ENCODE measurements around the gene MARCHF9. TPM values are rescaled to one million over a fixed set of nuclear protein-coding genes. Genes with fewer than 3 reads are reported as not detected.

Gene MARCHF9
- total RNA-seq, 2 experiments from 2014 or later = 18.2 to 19.2 TPM

DNA sequence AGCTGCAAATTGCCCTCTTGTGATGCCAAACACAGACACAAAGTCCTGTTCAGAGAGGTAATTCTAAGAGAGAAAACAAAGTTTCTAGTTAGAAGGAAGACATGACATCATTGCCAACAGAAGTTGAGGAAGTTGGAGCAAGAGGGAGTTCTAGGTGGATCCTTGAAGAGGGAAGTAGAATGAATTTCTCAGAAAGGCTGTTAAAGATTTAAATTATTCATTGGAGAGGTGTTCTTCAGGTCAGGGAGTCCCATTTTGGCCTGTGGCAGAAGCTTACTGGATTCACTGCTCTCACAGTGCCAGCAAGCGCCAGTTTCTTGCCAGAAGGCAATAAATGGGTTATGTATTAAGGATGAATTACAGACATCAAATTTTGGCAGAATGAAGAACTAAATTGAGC, 43.0 kb downstream of the MARCHF9 start:
- Mint-ChIP-seq H3K27me3 (no peaks in the 10 kb centered on the region), H3K9me3 (no peaks in the 10 kb centered on the region), H3K4me1 (peaks cover 15% of the 10 kb centered on the region), H3K4me3 (no peak overlapping the region), H3K27ac (no peak overlapping the region), H3K36me3 (peaks cover 20% of the 10 kb centered on the region)
- no peak for DNase-seq

DNA sequence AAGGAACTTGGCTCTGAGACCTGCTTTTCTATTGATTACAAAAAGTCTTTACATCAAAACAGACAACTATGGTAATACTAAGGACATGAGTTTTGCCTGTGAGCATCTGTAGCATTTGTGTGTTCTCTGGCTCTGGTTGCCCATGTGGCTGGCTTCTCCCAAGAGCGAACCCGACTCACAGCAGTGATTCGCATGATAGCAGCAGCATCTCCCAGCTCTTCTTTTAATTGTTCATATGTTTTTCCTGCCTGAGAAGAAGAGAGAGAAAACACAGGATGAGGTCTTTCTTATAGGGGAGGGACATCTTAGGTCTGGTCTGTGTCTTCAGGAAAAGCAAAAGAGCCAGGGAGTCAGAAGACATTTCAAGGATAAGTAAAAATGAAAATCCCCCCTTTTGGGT, 46.1 kb downstream of the MARCHF9 start:
- H3K36me3 Mint-ChIP-seq = peaks cover 11% of the 10 kb centered on the region
- H3K27ac Mint-ChIP-seq = no peak overlapping the region
- DNase-seq = no peak
- H3K27me3 Mint-ChIP-seq = no peaks in the 10 kb centered on the region
- H3K4me1 Mint-ChIP-seq = peaks cover 7% of the 10 kb centered on the region
- H3K4me3 Mint-ChIP-seq = no peak overlapping the region
- no peaks in the 10 kb centered on the region for H3K9me3 Mint-ChIP-seq

DNA sequence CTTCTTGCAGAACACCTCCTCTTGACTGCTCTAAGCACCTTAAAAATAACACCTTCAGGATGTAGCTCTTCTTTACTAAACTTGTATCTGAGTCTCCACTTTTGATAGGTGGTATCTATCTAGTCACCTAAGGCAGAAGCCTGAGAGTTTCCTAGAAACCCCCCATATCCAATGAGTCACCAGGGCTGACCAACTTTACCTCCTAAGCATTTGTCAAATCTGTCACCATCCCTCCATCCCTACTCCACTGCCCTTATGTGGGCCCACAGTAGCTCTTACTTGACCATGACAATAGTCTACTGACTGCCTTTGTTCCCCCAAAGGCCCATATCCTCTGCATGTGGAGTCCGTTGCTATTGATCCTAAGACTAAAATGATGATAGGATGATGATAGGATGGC, 47.7 kb downstream of the MARCHF9 start:
- no peak overlapping the region for H3K4me3 Mint-ChIP-seq
- no peak overlapping the region for H3K27ac Mint-ChIP-seq
- H3K4me1 Mint-ChIP-seq = peaks cover 3% of the 10 kb centered on the region
- no peaks in the 10 kb centered on the region for H3K27me3 Mint-ChIP-seq
- H3K36me3 Mint-ChIP-seq = peaks cover 2% of the 10 kb centered on the region
- H3K9me3 Mint-ChIP-seq = no peaks in the 10 kb centered on the region
- DNase-seq = no peak

DNA sequence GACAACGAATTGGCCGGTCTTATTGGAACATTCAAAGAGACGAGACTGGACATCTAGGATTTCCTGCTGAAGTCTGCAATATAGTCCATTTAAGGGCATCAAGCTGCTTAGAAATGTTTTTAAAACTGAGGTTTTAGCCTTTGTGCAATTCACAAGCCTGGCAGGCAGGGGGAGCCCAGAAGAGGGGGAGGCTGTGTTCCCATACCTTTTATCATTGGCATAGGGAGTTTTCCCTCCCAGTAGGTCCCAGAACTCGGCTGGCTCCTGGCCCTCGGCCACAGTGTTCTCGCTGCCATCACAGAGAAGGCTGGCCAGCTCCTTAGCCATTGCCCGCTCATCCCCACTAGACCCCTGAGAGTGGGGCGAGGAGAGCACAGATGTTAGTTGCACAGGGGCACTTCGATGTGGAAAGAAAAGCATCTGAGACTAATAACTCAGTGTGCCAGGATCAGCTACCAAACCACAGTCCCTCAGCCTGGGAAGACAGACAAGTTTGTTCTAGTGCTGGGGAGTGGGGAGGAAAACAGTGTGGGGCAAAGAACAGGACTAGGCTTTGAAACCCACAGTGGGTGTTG, 48.5 kb downstream of the MARCHF9 start:
- Mint-ChIP-seq H3K27me3 (no peaks in the 10 kb centered on the region), H3K27ac (no peak overlapping the region), H3K4me3 (no peak overlapping the region), H3K4me1 (peaks cover 3% of the 10 kb centered on the region), H3K36me3 (peaks cover 2% of the 10 kb centered on the region), H3K9me3 (no peaks in the 10 kb centered on the region)
- DNase-seq = peak; percentile 19

DNA sequence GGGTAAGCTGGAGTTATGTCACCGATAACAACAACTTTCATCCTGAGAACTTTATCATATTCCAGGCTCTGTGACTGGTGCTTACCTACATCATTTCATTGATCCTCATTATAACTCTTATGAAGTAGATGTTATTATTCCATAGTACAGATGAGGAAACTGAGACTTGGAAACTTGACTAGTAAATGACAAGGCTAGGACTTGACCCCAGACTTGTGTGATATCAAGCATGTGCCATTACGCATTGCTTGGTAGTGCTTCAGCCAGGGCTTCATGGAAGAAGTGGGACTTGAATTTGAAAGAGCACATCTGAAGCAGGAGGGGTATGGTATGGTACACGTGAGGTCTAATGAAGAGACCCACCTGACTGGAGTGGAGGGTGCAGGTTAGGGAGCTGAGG, 51.8 kb downstream of the MARCHF9 start:
- Mint-ChIP-seq H3K9me3 (no peaks in the 10 kb centered on the region), H3K27ac (no peak overlapping the region), H3K36me3 (no peaks in the 10 kb centered on the region), H3K4me3 (no peak overlapping the region), H3K4me1 (peaks cover 3% of the 10 kb centered on the region), H3K27me3 (no peaks in the 10 kb centered on the region)
- DNase-seq = no peak

DNA sequence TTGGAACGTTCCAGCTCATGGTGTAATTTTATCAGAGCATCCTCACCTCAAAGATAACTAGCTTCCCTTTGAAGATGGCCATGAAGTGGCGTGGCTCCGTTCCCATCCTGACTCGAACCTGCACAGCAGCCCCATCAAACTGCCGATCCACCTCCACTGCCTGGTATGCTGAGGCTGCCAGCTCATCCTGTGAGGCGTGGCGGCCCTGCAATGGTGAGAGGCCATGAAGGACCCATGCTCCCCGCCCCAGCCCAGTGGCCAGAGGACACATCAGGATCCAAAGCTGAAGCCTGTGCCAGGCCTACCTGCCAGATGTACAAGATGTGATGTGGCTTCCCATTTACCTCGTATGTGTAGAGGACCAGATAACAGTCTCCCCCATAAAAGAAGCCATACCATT, 52.4 kb downstream of the MARCHF9 start:
- Mint-ChIP-seq H3K9me3 (no peaks in the 10 kb centered on the region), H3K27me3 (no peaks in the 10 kb centered on the region), H3K4me3 (no peak overlapping the region), H3K27ac (no peak overlapping the region), H3K36me3 (no peaks in the 10 kb centered on the region), H3K4me1 (peaks cover 3% of the 10 kb centered on the region)
- DNase-seq = no peak

DNA sequence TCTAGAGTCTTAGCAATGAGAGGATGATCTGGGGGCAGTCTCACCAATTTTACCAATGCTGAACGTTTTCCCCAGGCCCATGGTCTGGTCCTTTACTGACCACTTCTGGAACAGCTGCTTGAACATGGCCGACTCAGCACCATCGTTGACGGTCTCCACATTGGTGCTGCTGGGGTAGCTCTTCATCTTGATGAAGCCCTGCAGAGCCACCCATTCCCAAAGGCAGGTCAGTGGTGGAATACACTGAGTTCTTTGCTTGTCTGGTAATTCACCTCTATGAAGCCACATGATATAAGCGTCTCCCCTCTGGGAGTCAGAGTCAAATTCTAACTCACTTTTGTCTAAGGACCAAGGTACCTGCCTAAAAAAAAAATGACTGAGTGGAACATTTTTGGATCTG, 53.4 kb downstream of the MARCHF9 start:
- no peaks in the 10 kb centered on the region for H3K4me1 Mint-ChIP-seq
- H3K27me3 Mint-ChIP-seq = no peaks in the 10 kb centered on the region
- no peaks in the 10 kb centered on the region for H3K36me3 Mint-ChIP-seq
- H3K27ac Mint-ChIP-seq = no peak overlapping the region
- H3K4me3 Mint-ChIP-seq = no peak overlapping the region
- no peak for DNase-seq
- no peaks in the 10 kb centered on the region for H3K9me3 Mint-ChIP-seq

DNA sequence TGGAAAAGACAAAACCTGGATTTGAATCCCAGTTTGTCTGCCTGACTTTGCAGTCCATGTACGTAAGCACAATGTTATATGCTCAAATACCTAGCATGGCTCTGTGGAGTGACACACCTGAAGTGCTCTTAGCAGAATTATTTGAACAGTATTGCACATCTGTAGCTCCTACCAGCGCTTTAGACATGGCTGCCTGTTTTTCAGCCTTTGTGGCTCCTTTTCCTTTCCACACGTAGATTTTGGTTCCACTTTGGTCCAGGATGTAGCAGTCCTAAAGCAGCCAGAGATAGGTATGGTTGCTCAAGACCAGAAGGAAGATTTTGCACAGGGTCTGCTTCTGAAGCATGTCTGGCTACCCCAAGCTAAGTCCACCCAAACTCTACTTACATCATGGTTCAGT, 54.5 kb downstream of the MARCHF9 start:
- no peaks in the 10 kb centered on the region for H3K36me3 Mint-ChIP-seq
- H3K4me3 Mint-ChIP-seq = no peak overlapping the region
- no peak for DNase-seq
- no peaks in the 10 kb centered on the region for H3K4me1 Mint-ChIP-seq
- H3K27ac Mint-ChIP-seq = no peak overlapping the region
- H3K27me3 Mint-ChIP-seq = no peaks in the 10 kb centered on the region
- H3K9me3 Mint-ChIP-seq = no peaks in the 10 kb centered on the region

Other genes with a start within 250 kb of the MARCHF9 start
- gene DDIT3, start 234.6 kb upstream of the MARCHF9 start, total RNA-seq = 10 to 100 TPM; 30.7 to 33.4 TPM
- gene MBD6, start 232.3 kb upstream of the MARCHF9 start, total RNA-seq = 10 to 100 TPM; 38.5 to 44.8 TPM
- 10 to 100 TPM; 73.6 to 81.3 TPM for gene DCTN2, start 207.9 kb upstream of the MARCHF9 start, total RNA-seq
- 1 to 10 TPM; 1.5 to 1.7 TPM for gene KIF5A, start 205.1 kb upstream of the MARCHF9 start, total RNA-seq
- 10 to 100 TPM; 17.1 to 18.5 TPM for gene PIP4K2C, start 163.9 kb upstream of the MARCHF9 start, total RNA-seq
- 10 to 100 TPM; 18.9 to 20.2 TPM for gene DTX3, start 150.3 kb upstream of the MARCHF9 start, total RNA-seq
- 1 to 10 TPM; 1.9 to 2.2 TPM for gene ARHGEF25, start 143.7 kb upstream of the MARCHF9 start, total RNA-seq
- gene B4GALNT1, start 121.9 kb upstream of the MARCHF9 start, total RNA-seq = 1 to 10 TPM; 1.5 TPM
- gene OS9, start 61.0 kb upstream of the MARCHF9 start, total RNA-seq = 10 to 100 TPM; 53.7 to 59.8 TPM
- gene AGAP2, start 16.4 kb upstream of the MARCHF9 start, total RNA-seq = 10 to 100 TPM; 22.6 to 23.8 TPM
- gene TSPAN31, start 10.1 kb upstream of the MARCHF9 start, total RNA-seq = 1 to 10 TPM; 5.7 TPM
- gene CDK4, start 2.8 kb upstream of the MARCHF9 start, total RNA-seq = 100 to 1,000 TPM; 275 to 304 TPM
- gene CYP27B1, start 12.0 kb downstream of the MARCHF9 start, total RNA-seq = 10 to 100 TPM in 1 of 2 experiments, 1 to 10 TPM in 1; 9.6 to 12.0 TPM
- gene METTL1, start 17.0 kb downstream of the MARCHF9 start, total RNA-seq = 10 to 100 TPM; 59.6 to 60.1 TPM
- 1 to 10 TPM; 3.7 to 3.9 TPM for gene EEF1AKMT3, start 17.5 kb downstream of the MARCHF9 start, total RNA-seq
- gene TSFM, start 27.7 kb downstream of the MARCHF9 start, total RNA-seq = 10 to 100 TPM; 67.7 to 74.7 TPM
- gene AVIL, start 63.6 kb downstream of the MARCHF9 start, total RNA-seq = 1 to 10 TPM; 1.2 to 1.8 TPM
- gene CTDSP2, start 91.6 kb downstream of the MARCHF9 start, total RNA-seq = 10 to 100 TPM; 91.4 to 94.3 TPM
- gene ATP23, start 186.5 kb downstream of the MARCHF9 start, total RNA-seq = 10 to 100 TPM; 13.2 to 13.8 TPM